Limb (tissue), 2 donors: Measurements from ENCODE around the gene CENPO.
"Not testable (repeated sequence)": the region's sequence is repeated elsewhere in the genome, so short reads cannot be mapped to it uniquely, and the experiment has no call there.

Experiments used
- DNase-seq, 2 donors: peaks; one replicate each; pipeline ENCODE4 v3.0.0-alpha.2; 2016; ENCODE audit errors: extremely low spot score in 2 of 2

Gene CENPO

GRCh38 chr2:24787532-24787931 is 5.7 kb upstream of the CENPO start:
- DNase-seq: no peak

- no peak for DNase-seq
Measured at GRCh38 chr2:24788816-24789215, 4.4 kb upstream of the CENPO start.

GRCh38 chr2:24791452-24791851 is 1.8 kb upstream of the CENPO start:
- no peak for DNase-seq

- no peak for DNase-seq
Measured at GRCh38 chr2:24792542-24792873, 717 bp upstream of the CENPO start.

- DNase-seq: no peak
Measured at GRCh38 chr2:24793761-24794435, 673 bp downstream of the CENPO start.

- no peak for DNase-seq
Measured at GRCh38 chr2:24797644-24798043, 4.4 kb downstream of the CENPO start.

- not testable (repeated sequence) for DNase-seq
Measured at GRCh38 chr2:24800487-24800886, 7.3 kb downstream of the CENPO start.

- not testable (repeated sequence) for DNase-seq
Measured at GRCh38 chr2:24805811-24806660, 12.8 kb downstream of the CENPO start.

GRCh38 chr2:24806661-24807036 is 13.4 kb downstream of the CENPO start:
- DNase-seq: no peak

GRCh38 chr2:24809316-24810007 is 16.2 kb downstream of the CENPO start:
- DNase-seq: no peak

- DNase-seq: no peak
Measured at GRCh38 chr2:24813691-24814137, 20.5 kb downstream of the CENPO start.

- no peak for DNase-seq
Measured at GRCh38 chr2:24814516-24814915, 21.3 kb downstream of the CENPO start.

- DNase-seq: no peak
Measured at GRCh38 chr2:24815171-24815570, 21.9 kb downstream of the CENPO start.

GRCh38 chr2:24816404-24816803 is 23.2 kb downstream of the CENPO start:
- no peak for DNase-seq

- no peak for DNase-seq
Measured at GRCh38 chr2:24816884-24817283, 23.7 kb downstream of the CENPO start.

GRCh38 chr2:24818721-24819167 is 25.5 kb downstream of the CENPO start:
- DNase-seq: no peak

GRCh38 chr2:24819442-24820174 is 26.4 kb downstream of the CENPO start:
- DNase-seq: peak in 1 of 2 donors; percentile 23

GRCh38 chr2:24820175-24820513 is 26.9 kb downstream of the CENPO start:
- peak in 1 of 2 donors; percentile 17 for DNase-seq

- DNase-seq: peak in 1 of 2 donors; percentile 30
Measured at GRCh38 chr2:24820598-24821432, 27.6 kb downstream of the CENPO start.

- peak in 1 of 2 donors; percentile 26 for DNase-seq
Measured at GRCh38 chr2:24821433-24821891, 28.2 kb downstream of the CENPO start.
